ENCODE measurements around the gene LEO1.

Gene LEO1

GRCh38 chr15:51924156-51925068 lies 47.2 kb downstream of the LEO1 start:
- no peak for DNase-seq

- DNase-seq, result no peak
These were observed 54.1 kb downstream of the LEO1 start for GRCh38 chr15:51917493-51917892.

- no peak for DNase-seq
These were observed 59.0 kb downstream of the LEO1 start for GRCh38 chr15:51912528-51912927.

- DNase-seq, result no peak
These were observed 62.0 kb downstream of the LEO1 start for GRCh38 chr15:51909584-51909983.

- DNase-seq, result peak; percentile 29
These were observed 63.3 kb downstream of the LEO1 start for GRCh38 chr15:51908316-51908715.

- no peak for DNase-seq
These were observed 64.3 kb downstream of the LEO1 start for GRCh38 chr15:51907136-51907862.

GRCh38 chr15:51904931-51905330 lies 66.6 kb downstream of the LEO1 start:
- no peak for DNase-seq

- DNase-seq, result no peak
These were observed 67.2 kb downstream of the LEO1 start for GRCh38 chr15:51904421-51904820.

GRCh38 chr15:51889486-51889885 lies 82.1 kb downstream of the LEO1 start:
- no peak for DNase-seq

GRCh38 chr15:51888593-51889195 lies 82.9 kb downstream of the LEO1 start:
- peak; percentile 26 for DNase-seq

Data from kidney glomerular epithelial cell (primary cell).